OCI-LY1 (cell line): ENCODE results near the gene PCBP2.

ENCODE experiments used
- EZH2 ChIP-seq: fragments of 200-600 bp; sonication (generic), shearing (Covaris generic); IDR thresholded peaks from 2 replicates; pipeline ENCODE4 v1.8.0; 2017; ENCODE audit warnings: borderline replicate concordance, mixed run types, mild to moderate bottlenecking, antibody characterized with exemption, low read length, moderate library complexity, mixed read lengths
- TF ChIP-seq, protein P1 (sequence below): fragments of 200-600 bp; sonication (generic), shearing (Covaris generic); IDR thresholded peaks from 2 replicates; pipeline ENCODE4 v1.5.1; 2017; ENCODE audit warnings: mild to moderate bottlenecking, antibody characterized with exemption, low read length, moderate library complexity, mixed read lengths

- TF ChIP-seq, protein P1, sequence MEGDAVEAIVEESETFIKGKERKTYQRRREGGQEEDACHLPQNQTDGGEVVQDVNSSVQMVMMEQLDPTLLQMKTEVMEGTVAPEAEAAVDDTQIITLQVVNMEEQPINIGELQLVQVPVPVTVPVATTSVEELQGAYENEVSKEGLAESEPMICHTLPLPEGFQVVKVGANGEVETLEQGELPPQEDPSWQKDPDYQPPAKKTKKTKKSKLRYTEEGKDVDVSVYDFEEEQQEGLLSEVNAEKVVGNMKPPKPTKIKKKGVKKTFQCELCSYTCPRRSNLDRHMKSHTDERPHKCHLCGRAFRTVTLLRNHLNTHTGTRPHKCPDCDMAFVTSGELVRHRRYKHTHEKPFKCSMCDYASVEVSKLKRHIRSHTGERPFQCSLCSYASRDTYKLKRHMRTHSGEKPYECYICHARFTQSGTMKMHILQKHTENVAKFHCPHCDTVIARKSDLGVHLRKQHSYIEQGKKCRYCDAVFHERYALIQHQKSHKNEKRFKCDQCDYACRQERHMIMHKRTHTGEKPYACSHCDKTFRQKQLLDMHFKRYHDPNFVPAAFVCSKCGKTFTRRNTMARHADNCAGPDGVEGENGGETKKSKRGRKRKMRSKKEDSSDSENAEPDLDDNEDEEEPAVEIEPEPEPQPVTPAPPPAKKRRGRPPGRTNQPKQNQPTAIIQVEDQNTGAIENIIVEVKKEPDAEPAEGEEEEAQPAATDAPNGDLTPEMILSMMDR = no peak
- no peak for TF ChIP-seq EZH2
Measured at GRCh38 chr12:53524476-53524875, 72.6 kb downstream of the PCBP2 start.
